ENCODE data around the gene IGLL5.
"Not testable (repeated sequence)": the region's sequence is repeated elsewhere in the genome, so short reads cannot be mapped to it uniquely, and the experiment has no call there.

IGLL5 gene

DNA sequence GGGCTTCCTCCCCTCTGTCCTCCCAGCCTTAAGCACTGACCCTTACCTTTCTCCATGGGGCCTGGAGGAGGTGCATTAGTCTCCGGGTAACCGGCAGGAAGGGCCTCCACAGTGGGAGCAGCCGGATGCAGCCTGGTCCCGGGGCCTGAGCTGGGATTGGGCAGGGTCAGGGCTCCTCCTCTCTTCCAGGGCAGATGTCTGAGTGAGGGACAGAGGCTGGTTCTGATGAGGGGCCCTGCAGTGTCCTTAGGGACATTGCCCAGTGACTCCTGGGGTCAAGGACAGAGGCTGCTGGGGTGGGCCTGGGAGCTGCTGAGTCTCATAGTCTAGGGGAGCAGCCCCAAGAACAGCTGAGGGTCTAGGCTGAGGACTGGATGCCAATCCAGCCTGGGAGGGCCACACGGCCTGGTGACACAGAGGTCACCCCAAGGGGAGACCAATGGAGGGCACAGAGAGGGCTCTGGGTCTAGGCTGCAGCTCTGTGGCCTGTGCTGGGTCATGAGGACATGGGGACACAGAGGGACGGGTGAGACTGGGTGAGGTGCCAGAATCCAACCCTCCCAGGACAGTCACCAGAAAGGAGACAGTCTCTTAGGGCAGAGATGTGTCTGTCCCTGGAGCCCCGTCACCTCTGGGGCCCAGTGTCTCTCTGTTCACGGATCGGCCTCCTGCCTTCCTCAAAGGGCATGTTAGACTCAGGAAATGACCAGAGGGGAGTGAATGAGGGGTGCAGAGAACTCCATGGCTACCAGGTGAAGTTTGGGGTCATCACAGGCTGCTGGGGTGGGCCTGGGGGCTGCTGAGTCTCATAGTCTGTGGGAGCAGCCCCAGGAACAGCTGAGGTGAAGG is 6.5 kb downstream of the IGLL5 start:
- peak overlapping the region in 1 of 2 donors; percentile 32 for H3K9ac ChIP-seq (ENCODE audit: low read depth in 1 of 2, low read length in 2 of 2)
- no peaks in the 10 kb centered on the region for H3K36me3 ChIP-seq (ENCODE audit: control insufficient read depth in 1 of 2, insufficient read depth in 2 of 2, low read length in 2 of 2)
- no peak overlapping the region for H3K4me3 ChIP-seq (ENCODE audit: low read depth in 1 of 2, low read length in 2 of 2)
- no peaks in the 10 kb centered on the region for H3K9me3 ChIP-seq (ENCODE audit: control insufficient read depth in 1 of 2, low read length in 2 of 2)
- H3K27ac ChIP-seq (ENCODE audit: low read depth, low read length): peak overlapping the region; percentile 32
- H3K27me3 ChIP-seq (ENCODE audit: control insufficient read depth in 1 of 2, insufficient read depth in 2 of 2, low read length in 2 of 2): peaks cover 0 to 9% of the 10 kb centered on the region in 2 donors
- no peaks in the 10 kb centered on the region for H3K4me1 ChIP-seq (ENCODE audit: control insufficient read depth in 1 of 2, insufficient read depth in 2 of 2, low read length in 2 of 2)

DNA sequence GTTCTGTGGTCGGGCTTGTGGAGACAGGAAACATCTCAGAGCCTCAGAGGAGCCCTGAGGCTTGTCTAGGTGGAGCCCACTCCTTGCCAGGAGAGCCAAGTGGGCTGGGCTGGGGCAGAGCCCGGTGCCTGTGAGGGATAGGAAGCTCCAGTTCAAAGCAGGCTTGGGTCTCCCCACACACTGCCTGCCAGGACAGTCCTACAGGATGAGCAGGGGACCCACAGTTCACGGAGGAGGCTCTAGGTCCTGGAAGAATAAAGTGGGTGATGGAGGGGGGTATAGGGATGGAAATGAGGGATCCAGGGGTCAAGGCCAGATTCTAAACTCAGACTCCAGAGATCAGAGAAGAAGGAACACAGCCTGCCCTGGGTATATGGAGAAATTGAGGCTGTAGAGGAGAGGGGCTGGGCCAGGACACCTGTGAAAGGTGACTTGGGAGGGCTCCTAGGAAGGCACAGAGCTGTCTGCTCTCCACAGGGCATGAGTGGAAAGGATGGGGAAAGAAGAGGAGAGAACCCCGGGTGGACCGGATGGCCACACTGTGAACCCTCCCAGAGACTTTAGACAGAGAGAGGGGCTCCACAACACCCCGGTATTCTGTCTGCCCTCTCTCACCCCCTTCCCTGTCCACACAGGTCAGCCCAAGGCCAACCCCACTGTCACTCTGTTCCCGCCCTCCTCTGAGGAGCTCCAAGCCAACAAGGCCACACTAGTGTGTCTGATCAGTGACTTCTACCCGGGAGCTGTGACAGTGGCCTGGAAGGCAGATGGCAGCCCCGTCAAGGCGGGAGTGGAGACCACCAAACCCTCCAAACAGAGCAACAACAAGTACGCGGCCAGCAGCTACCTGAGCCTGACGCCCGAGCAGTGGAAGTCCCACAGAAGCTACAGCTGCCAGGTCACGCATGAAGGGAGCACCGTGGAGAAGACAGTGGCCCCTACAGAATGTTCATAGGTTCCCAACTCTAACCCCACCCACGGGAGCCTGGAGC is 7.4 kb downstream of the IGLL5 start:
- H3K36me3 ChIP-seq (ENCODE audit: control insufficient read depth in 1 of 2, insufficient read depth in 2 of 2, low read length in 2 of 2): no peaks in the 10 kb centered on the region
- H3K27ac ChIP-seq (ENCODE audit: low read depth, low read length): no peak overlapping the region
- H3K9me3 ChIP-seq (ENCODE audit: control insufficient read depth in 1 of 2, low read length in 2 of 2): no peaks in the 10 kb centered on the region
- no peaks in the 10 kb centered on the region for H3K4me1 ChIP-seq (ENCODE audit: control insufficient read depth in 1 of 2, insufficient read depth in 2 of 2, low read length in 2 of 2)
- H3K9ac ChIP-seq (ENCODE audit: low read depth in 1 of 2, low read length in 2 of 2): no peak overlapping the region
- peaks cover 0 to 9% of the 10 kb centered on the region in 2 donors for H3K27me3 ChIP-seq (ENCODE audit: control insufficient read depth in 1 of 2, insufficient read depth in 2 of 2, low read length in 2 of 2)
- no peak overlapping the region for H3K4me3 ChIP-seq (ENCODE audit: low read depth in 1 of 2, low read length in 2 of 2)

DNA sequence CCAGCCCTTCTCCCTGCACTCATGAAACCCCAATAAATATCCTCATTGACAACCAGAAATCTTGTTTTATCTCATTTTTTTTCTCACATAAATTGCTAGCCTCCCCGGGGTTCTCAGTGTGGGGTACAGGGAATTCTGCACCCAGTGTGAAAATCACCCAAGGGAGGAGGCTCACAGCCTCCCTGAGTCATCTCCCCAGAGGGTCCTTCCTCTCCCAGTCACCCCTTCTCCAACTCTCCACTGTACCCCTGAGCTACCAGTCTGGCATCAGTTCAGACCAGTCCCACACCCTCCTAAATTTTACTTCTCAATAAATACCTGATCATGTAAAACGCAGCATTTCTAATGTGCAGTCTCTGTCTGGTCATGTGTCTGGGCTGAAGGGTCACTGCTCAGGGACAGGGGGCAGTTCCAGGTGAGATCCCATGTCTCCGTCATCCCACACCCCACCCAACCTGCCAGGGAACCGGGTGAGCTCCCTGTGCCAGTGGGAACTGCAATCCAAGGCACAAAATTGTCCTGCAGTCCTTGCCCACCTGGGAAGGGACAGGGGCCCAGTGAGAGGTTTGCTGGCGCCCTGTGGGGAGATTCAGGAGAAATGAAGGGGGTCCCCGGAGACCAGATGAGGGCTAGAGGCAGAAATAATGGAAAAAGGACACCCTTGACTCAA is 8.3 kb downstream of the IGLL5 start:
- no peaks in the 10 kb centered on the region for H3K9me3 ChIP-seq (ENCODE audit: control insufficient read depth in 1 of 2, low read length in 2 of 2)
- no peak overlapping the region for H3K9ac ChIP-seq (ENCODE audit: low read depth in 1 of 2, low read length in 2 of 2)
- no peaks in the 10 kb centered on the region for H3K4me1 ChIP-seq (ENCODE audit: control insufficient read depth in 1 of 2, insufficient read depth in 2 of 2, low read length in 2 of 2)
- H3K27me3 ChIP-seq (ENCODE audit: control insufficient read depth in 1 of 2, insufficient read depth in 2 of 2, low read length in 2 of 2): peaks cover 0 to 9% of the 10 kb centered on the region in 2 donors
- no peak overlapping the region for H3K27ac ChIP-seq (ENCODE audit: low read depth, low read length)
- H3K4me3 ChIP-seq (ENCODE audit: low read depth in 1 of 2, low read length in 2 of 2): no peak overlapping the region
- H3K36me3 ChIP-seq (ENCODE audit: control insufficient read depth in 1 of 2, insufficient read depth in 2 of 2, low read length in 2 of 2): no peaks in the 10 kb centered on the region

DNA sequence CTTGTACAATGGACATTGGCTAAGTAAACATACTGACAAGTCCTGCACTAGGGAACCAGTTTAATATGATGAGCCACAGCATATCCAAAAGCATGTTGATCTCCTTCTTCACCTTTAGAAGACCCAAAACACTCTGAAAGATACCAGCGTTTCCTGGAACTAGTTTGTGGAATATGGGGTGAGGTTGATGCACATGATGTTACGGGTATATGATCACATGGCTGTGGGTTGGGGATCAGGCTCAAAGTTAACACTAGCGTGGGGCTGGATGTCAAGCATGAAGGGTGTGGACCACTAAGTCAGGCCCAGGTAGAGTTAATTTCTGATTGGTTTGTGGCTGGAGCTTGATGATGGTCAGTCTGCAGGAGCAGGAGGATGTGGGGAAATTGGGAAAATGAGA is 9.0 kb downstream of the IGLL5 start:
- H3K9me3 ChIP-seq (ENCODE audit: control insufficient read depth in 1 of 2, low read length in 2 of 2): no peaks in the 10 kb centered on the region
- H3K9ac ChIP-seq (ENCODE audit: low read depth in 1 of 2, low read length in 2 of 2): no peak overlapping the region
- peaks cover 0 to 5% of the 10 kb centered on the region in 2 donors for H3K27me3 ChIP-seq (ENCODE audit: control insufficient read depth in 1 of 2, insufficient read depth in 2 of 2, low read length in 2 of 2)
- no peaks in the 10 kb centered on the region for H3K4me1 ChIP-seq (ENCODE audit: control insufficient read depth in 1 of 2, insufficient read depth in 2 of 2, low read length in 2 of 2)
- no peaks in the 10 kb centered on the region for H3K36me3 ChIP-seq (ENCODE audit: control insufficient read depth in 1 of 2, insufficient read depth in 2 of 2, low read length in 2 of 2)
- no peak overlapping the region for H3K27ac ChIP-seq (ENCODE audit: low read depth, low read length)
- no peak overlapping the region for H3K4me3 ChIP-seq (ENCODE audit: low read depth in 1 of 2, low read length in 2 of 2)

DNA sequence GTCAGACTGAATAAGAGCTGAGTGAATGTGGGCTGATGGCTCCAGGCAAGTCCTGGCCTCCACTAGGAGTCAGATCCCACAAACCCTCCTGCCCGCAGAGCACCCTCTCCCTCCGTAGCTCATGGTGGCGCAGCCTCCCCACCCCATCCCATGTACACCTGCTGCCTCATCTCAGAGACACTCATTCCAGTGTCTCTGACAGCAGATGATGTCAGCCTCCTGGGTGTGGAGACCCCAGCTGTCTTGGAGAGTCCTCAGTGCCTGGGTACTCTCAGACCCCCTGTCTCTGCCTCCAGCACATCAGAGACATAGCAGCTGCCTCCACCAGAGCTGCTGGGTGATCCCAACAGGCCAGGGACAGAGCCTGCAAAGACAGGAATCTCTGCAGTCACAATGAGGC is 9.5 kb downstream of the IGLL5 start:
- no peaks in the 10 kb centered on the region for H3K36me3 ChIP-seq (ENCODE audit: control insufficient read depth in 1 of 2, insufficient read depth in 2 of 2, low read length in 2 of 2)
- no peaks in the 10 kb centered on the region for H3K4me1 ChIP-seq (ENCODE audit: control insufficient read depth in 1 of 2, insufficient read depth in 2 of 2, low read length in 2 of 2)
- peaks cover 0 to 5% of the 10 kb centered on the region in 2 donors for H3K27me3 ChIP-seq (ENCODE audit: control insufficient read depth in 1 of 2, insufficient read depth in 2 of 2, low read length in 2 of 2)
- H3K4me3 ChIP-seq (ENCODE audit: low read depth in 1 of 2, low read length in 2 of 2): no peak overlapping the region
- H3K9ac ChIP-seq (ENCODE audit: low read depth in 1 of 2, low read length in 2 of 2): no peak overlapping the region
- no peaks in the 10 kb centered on the region for H3K9me3 ChIP-seq (ENCODE audit: control insufficient read depth in 1 of 2, low read length in 2 of 2)
- no peak overlapping the region for H3K27ac ChIP-seq (ENCODE audit: low read depth, low read length)

DNA sequence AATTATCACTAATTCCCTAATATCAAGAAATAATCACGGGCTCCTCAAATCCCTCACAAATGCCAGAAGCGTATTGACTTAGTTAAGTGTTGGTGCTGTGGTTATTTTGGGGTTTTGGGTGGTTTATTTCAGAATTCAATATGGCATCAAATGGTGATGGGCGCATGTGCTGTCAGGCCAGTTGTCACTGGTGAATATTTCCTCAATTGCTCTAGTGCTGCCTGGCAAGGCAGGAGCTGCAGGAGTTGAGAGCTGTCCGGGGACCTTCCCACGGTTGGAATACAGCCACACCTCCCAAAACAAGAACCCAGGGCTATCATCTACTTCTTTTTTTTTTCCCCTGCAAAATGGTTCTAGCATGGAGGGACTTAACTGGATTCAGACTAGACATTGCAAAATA is 10.3 kb downstream of the IGLL5 start:
- Histone ChIP-seq H3K36me3 (ENCODE audit: control insufficient read depth in 1 of 2, insufficient read depth in 2 of 2, low read length in 2 of 2) (no peaks in the 10 kb centered on the region), H3K9ac (ENCODE audit: low read depth in 1 of 2, low read length in 2 of 2) (no peak overlapping the region), H3K27ac (ENCODE audit: low read depth, low read length) (no peak overlapping the region), H3K4me1 (ENCODE audit: control insufficient read depth in 1 of 2, insufficient read depth in 2 of 2, low read length in 2 of 2) (no peaks in the 10 kb centered on the region), H3K4me3 (ENCODE audit: low read depth in 1 of 2, low read length in 2 of 2) (no peak overlapping the region), H3K27me3 (ENCODE audit: control insufficient read depth in 1 of 2, insufficient read depth in 2 of 2, low read length in 2 of 2) (peaks cover 0 to 5% of the 10 kb centered on the region in 2 donors), H3K9me3 (ENCODE audit: control insufficient read depth in 1 of 2, low read length in 2 of 2) (no peaks in the 10 kb centered on the region)

DNA sequence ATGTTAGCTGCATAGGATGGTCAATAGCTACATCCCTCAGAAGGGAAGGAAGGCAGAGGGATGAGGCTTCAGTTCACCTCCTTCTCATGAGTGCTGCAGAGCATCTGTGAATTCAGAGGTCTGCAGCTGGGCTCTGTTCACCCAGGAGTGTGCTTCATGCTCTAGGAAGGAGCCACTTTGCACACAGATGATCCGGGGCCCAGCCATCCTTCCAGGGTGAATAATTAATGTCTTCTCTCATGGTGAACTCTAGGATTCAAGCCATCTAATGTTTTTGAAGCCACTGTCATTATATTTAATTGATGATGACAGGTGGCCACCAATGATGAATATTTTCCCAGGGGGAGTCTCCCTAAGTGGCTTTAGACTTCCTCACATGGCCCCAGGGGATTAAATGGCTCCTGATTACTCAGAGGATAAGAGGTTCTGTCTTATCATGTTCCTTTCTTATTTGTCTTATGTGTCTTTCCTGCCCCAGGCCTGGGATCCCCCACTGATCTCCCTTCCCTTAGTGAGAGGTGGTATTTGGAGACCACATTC is 10.9 kb downstream of the IGLL5 start:
- H3K4me3 ChIP-seq (ENCODE audit: low read depth in 1 of 2, low read length in 2 of 2); H3K36me3 ChIP-seq (ENCODE audit: control insufficient read depth in 1 of 2, insufficient read depth in 2 of 2, low read length in 2 of 2); H3K4me1 ChIP-seq (ENCODE audit: control insufficient read depth in 1 of 2, insufficient read depth in 2 of 2, low read length in 2 of 2): not testable (repeated sequence)

DNA sequence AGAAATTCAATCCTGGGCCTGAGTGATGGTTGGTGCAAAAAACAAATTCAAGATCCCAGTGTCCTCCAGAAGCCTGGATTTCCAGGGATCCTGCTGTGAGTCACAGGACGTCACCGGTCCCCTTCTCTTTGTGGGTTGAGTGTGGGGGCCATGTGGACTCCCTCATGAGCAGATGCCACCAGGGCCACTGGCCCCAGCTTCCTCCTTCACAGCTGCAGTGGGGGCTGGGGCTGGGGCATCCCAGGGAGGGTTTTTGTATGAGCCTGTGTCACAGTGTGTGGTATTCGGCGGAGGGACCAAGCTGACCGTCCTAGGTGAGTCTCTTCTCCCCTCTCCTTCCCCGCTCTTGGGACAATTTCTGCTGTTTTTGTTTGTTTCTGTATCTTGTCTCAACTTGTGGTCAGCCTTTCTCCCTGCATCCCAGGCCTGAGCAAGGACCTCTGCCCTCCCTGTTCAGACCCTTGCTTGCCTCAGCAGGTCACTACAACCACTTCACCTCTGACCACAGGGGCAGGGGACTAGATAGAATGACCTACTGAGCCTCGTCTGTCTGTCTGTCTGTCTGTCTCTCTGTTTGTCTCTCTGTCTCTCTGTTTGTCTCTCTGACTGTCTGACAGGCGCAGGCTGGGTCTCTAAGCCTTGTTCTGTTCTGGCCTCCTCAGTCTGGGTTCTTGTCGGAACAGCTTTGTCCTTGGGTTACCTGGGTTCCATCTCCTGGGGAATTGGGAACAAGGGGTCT is 11.9 kb downstream of the IGLL5 start:
- not testable (repeated sequence) for H3K9me3 ChIP-seq (ENCODE audit: control insufficient read depth in 1 of 2, low read length in 2 of 2); H3K4me3 ChIP-seq (ENCODE audit: low read depth in 1 of 2, low read length in 2 of 2); H3K36me3 ChIP-seq (ENCODE audit: control insufficient read depth in 1 of 2, insufficient read depth in 2 of 2, low read length in 2 of 2); H3K27me3 ChIP-seq (ENCODE audit: control insufficient read depth in 1 of 2, insufficient read depth in 2 of 2, low read length in 2 of 2); H3K9ac ChIP-seq (ENCODE audit: low read depth in 1 of 2, low read length in 2 of 2); H3K4me1 ChIP-seq (ENCODE audit: control insufficient read depth in 1 of 2, insufficient read depth in 2 of 2, low read length in 2 of 2); H3K27ac ChIP-seq (ENCODE audit: low read depth, low read length)

More for the DNA sequence above, 10.9 kb downstream of the IGLL5 start:
- not testable (repeated sequence) for H3K27ac ChIP-seq (ENCODE audit: low read depth, low read length); H3K9ac ChIP-seq (ENCODE audit: low read depth in 1 of 2, low read length in 2 of 2); H3K9me3 ChIP-seq (ENCODE audit: control insufficient read depth in 1 of 2, low read length in 2 of 2); H3K27me3 ChIP-seq (ENCODE audit: control insufficient read depth in 1 of 2, insufficient read depth in 2 of 2, low read length in 2 of 2)

DNA sequence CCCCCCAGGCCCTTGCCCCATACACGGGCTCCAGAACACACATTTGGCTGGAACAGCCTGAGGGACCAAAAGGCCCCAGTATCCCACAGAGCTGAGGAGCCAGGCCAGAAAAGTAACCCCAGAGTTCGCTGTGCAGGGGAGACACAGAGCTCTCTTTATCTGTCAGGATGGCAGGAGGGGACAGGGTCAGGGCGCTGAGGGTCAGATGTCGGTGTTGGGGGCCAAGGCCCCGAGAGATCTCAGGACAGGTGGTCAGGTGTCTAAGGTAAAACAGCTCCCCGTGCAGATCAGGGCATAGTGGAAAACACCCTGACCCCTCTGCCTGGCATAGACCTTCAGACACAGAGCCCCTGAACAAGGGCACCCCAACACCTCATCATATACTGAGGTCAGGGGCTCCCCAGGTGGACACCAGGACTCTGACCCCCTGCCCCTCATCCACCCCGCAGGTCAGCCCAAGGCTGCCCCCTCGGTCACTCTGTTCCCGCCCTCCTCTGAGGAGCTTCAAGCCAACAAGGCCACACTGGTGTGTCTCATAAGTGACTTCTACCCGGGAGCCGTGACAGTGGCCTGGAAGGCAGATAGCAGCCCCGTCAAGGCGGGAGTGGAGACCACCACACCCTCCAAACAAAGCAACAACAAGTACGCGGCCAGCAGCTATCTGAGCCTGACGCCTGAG is 13.1 kb downstream of the IGLL5 start:
- H3K4me1 ChIP-seq (ENCODE audit: control insufficient read depth in 1 of 2, insufficient read depth in 2 of 2, low read length in 2 of 2); H3K9me3 ChIP-seq (ENCODE audit: control insufficient read depth in 1 of 2, low read length in 2 of 2); H3K27me3 ChIP-seq (ENCODE audit: control insufficient read depth in 1 of 2, insufficient read depth in 2 of 2, low read length in 2 of 2); H3K9ac ChIP-seq (ENCODE audit: low read depth in 1 of 2, low read length in 2 of 2); H3K4me3 ChIP-seq (ENCODE audit: low read depth in 1 of 2, low read length in 2 of 2); H3K27ac ChIP-seq (ENCODE audit: low read depth, low read length); H3K36me3 ChIP-seq (ENCODE audit: control insufficient read depth in 1 of 2, insufficient read depth in 2 of 2, low read length in 2 of 2): not testable (repeated sequence)

Measured in duodenal mucosa (tissue), 2 donors.